ENCODE data around the gene EPOP. TPM values are rescaled to one million over a fixed set of nuclear protein-coding genes. Genes with fewer than 3 reads are reported as not detected.

Gene EPOP
- total and polyA plus RNA-seq, 2 of the 13 experiments (the other 11 are each of a cell fraction or from before 2014, with no cell fraction given) = 14.7 to 37.8 TPM

GRCh38 chr17:38674014-38674748, 576 bp downstream of the EPOP start (continued):
- TF ChIP-seq E2F1 (CRISPR knock-in tag; IDR thresholded peaks at IDR 0.05) (no peak), NR2F1 (CRISPR knock-in tag; IDR thresholded peaks at IDR 0.05) (no peak), RBM22 (optimal IDR thresholded peaks at IDR 0.05; ENCODE audit: low read length) (no peak), GTF2F1 (IDR thresholded peaks at IDR 0.05; ENCODE audit: low read length) (no peak), TARDBP (CRISPR knock-in tag; IDR thresholded peaks at IDR 0.05) (no peak), HMG20A (CRISPR knock-in tag; IDR thresholded peaks at IDR 0.05; ENCODE audit: borderline replicate concordance) (no peak), CEBPG (CRISPR knock-in tag; IDR thresholded peaks at IDR 0.05) (no peak), BHLHE40 (IDR thresholded peaks at IDR 0.05; ENCODE audit: low read length) (no peak), PLSCR1 (CRISPR knock-in tag; IDR thresholded peaks at IDR 0.05; ENCODE audit: borderline replicate concordance) (no peak), PCBP2 (optimal IDR thresholded peaks at IDR 0.05; ENCODE audit: low read depth, low read length, poor library complexity, severe bottlenecking) (no peak), MZF1 (CRISPR knock-in tag; IDR thresholded peaks at IDR 0.05; ENCODE audit: borderline replicate concordance) (no peak), SP1 (IDR thresholded peaks at IDR 0.05) (no peak), SP1 (CRISPR knock-in tag; IDR thresholded peaks at IDR 0.05) (no peak), NPAS2 (CRISPR knock-in tag; IDR thresholded peaks at IDR 0.05; ENCODE audit: borderline replicate concordance) (no peak), ZNF563 (CRISPR knock-in tag; IDR thresholded peaks at IDR 0.05) (peak; percentile 84), SKIL (CRISPR knock-in tag; IDR thresholded peaks at IDR 0.05; ENCODE audit: borderline replicate concordance) (no peak; the same call in 1 of the 2 replicates), GLMP (CRISPR knock-in tag; IDR thresholded peaks at IDR 0.05; ENCODE audit: borderline replicate concordance) (no peak), ZNF816 (CRISPR knock-in tag; IDR thresholded peaks at IDR 0.05; ENCODE audit: borderline replicate concordance) (no peak), ZNF496 (CRISPR knock-in tag; IDR thresholded peaks at IDR 0.05; ENCODE audit: insufficient replicate concordance) (no peak), ELF4 (CRISPR knock-in tag; IDR thresholded peaks at IDR 0.05; ENCODE audit: borderline replicate concordance) (no peak), ZSCAN9 (CRISPR knock-in tag; IDR thresholded peaks at IDR 0.05; ENCODE audit: borderline replicate concordance) (no peak), SATB2 (CRISPR knock-in tag; IDR thresholded peaks at IDR 0.05) (no peak), POLR2G (IDR thresholded peaks at IDR 0.05; ENCODE audit: low read depth, low read length) (no peak), ATRX (CRISPR knock-in tag; IDR thresholded peaks at IDR 0.05; ENCODE audit: borderline replicate concordance) (no peak), TBP (CRISPR knock-in tag; IDR thresholded peaks at IDR 0.05) (no peak), ZBTB3 (CRISPR knock-in tag; IDR thresholded peaks at IDR 0.05; ENCODE audit: borderline replicate concordance, low read depth) (no peak), ZNF564 (CRISPR knock-in tag; IDR thresholded peaks at IDR 0.05) (no peak; the same call in 1 of the 2 replicates)
